Stimulated activated CD8-positive, alpha-beta memory T cell treated with anti-CD3 and anti-CD28 coated beads, Interleukin-15, amount 100 ng/mL, for 1 hour (primary cell): ENCODE data around the gene SLC41A3.
"Not testable (repeated sequence)": the region's sequence is repeated elsewhere in the genome, so short reads cannot be mapped to it uniquely, and the experiment has no call there.

Source experiments
- DNase-seq: peaks from one replicate; pipeline ENCODE4 v3.0.0-alpha.2; 2020; ENCODE audit warnings: low read depth

SLC41A3 gene

DNA sequence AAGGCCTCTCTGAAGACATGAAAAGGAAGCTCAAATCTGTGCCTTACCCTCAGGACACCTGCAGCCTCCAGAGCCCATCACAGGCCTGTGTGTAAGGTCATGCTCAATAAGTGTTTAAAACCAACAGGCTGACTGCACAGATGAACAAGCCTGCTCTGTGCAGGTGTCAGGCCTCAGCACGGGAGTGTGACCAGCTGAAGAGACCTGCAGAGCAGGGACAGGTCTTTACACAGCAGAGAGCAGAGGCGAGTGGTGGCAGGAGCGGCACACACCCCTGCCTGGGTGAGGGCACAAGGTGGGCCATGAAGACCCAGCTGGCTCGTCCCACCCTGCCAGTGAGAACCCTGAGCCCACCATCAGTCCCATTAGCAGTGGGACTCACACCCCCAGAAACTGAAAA, 58.1 kb downstream of the SLC41A3 start:
- no peak for DNase-seq

DNA sequence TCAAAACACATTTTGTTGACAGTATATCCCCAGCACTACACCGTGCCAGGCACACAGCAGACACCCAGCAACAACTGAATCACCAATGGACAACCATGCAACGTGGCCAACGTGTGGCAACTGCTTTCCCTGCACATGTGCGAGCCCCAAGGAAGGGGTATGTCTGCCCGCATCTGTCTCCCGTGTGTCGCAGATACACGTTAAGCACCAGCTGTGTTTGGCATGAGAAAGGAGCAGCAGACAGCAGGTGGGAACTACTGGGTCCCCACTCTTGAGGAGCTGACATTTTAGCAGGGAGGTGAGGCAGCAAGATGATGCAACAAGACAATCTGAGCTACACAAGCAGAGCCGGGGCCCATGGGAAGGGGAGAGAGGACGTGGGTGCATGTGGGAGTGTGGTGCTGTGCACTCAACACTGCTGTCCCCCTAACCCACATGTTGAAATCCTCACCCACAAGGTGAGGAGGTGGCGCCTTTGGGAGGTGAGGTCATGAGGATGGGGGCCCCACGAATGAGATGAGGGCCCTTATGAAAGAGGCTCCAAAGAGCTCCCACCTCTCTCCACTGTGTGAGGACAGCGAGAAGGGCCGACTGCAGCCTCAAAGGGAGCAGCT, 58.7 kb downstream of the SLC41A3 start:
- DNase-seq = no peak

DNA sequence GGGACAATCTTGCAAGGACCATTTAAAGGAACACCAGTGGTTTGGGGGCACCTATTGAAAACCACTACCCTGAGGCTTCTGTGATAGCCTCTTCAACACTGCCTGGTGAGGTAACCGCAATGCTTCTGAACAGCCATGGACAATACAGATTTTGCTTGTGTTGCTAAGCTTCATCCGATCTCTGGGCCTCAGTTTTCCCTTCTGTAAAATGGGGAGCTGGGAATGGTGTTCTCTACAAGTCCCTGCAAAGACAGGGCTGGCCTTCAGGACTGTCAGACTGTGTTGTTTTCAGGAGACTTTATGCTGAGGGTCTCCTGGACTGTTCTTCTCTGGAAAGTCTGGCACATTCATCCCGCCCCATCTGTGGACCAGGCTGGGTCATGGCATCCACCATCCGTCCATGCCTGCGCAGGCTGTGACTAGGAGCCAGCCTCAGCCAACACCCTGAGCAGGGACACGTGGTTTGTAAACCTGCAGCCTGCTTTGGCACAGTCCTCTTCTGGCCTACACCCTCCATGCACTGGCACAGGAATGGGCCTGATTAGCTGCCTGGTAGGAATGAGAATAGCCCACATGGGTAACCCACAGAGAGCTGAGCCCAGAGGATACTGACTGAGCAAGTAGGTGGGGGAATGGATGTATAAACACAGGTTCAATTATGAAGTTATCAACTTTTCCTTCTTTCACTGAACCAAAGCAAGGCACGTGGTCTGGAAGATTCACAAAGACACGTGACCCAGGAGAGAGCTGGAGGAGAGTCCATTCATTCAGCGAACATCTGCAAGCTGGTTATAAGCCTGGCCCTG, 59.7 kb downstream of the SLC41A3 start:
- no peak for DNase-seq

DNA sequence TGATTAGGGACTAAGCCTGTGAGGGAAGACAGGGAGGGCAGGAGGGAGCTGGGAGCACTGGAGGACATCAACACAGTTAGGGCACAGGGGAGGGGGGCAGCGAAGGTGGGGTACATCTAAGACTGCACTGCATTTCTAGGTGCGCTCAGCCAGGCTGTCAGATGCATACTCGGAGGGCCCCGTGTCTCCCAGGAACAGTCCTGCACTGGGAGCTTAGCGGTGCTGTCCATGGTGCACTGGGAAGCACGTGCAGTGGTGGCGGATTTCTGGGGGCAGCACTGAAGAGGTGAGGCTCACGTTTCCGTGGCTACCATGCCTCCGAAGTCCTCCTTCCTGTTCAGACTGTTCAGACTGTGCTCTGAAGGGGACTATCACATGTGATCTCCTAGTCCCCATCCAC, 60.5 kb downstream of the SLC41A3 start:
- DNase-seq = no peak

DNA sequence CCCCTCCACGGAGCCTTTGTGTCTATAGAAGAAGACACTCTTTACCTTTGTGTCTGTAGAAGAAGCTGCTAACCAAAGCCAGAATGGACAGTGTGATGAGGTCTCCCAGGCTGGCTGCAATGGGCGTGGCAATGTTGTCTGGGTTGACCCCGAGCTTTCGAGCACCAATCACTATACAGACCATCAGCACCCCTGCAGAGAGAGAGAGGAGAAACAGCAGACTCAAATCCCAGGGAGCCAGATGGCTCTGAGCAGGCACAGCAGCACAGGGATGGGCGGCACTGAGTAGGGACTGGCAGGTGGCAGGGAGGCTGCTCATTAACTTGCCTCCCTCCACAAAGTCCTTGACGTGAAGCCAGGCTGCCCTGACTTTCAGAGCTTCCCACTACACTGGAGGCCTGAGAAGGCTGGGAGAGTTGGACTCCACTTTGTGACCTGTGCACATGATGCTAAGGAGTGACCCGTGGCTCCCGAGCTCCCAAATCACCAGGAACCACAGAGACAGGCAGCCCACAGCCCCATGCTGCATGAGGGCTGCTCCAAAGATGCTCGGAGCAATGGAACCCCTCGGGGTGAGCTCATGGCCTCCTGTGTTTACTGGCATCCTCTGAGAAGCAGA, 61.1 kb downstream of the SLC41A3 start:
- DNase-seq = no peak

DNA sequence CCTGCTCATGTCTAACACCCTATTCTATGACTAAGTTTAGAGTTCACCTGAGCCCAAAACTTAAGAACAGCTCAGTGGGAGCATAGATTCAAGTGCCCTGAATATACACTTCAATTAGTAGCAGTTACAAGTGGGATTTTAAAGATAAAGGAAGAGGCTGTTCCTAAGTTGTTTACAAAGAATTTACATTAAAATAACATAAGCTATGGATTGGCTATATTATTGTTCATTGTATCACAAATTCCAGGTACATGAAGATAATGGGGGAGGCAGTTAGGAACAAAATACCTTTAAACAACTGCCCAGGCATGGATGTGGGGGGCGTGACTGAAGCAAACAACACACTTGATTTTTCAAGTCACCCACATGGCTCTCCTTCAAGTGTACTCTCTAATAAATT, 62.2 kb downstream of the SLC41A3 start:
- no peak for DNase-seq

DNA sequence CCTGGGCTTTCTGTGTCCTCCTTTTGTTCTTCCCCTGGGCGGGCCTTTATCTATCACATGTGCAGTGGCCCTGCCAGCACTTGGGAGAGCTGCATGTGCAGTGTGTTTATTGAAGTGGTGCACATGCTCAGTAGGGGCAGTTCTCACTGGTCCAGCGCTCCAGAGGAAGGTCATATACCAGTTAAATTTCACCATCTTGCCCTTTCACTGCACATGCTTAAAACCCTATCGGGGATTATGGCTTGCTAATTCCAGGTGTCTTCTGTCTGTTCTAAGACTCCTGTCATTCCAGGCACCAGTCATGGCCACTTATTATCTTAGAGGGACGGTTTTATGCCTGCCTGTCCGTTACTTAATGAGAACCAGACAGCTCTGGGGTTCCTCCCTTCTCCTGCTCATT, 62.7 kb downstream of the SLC41A3 start:
- DNase-seq = no peak

DNA sequence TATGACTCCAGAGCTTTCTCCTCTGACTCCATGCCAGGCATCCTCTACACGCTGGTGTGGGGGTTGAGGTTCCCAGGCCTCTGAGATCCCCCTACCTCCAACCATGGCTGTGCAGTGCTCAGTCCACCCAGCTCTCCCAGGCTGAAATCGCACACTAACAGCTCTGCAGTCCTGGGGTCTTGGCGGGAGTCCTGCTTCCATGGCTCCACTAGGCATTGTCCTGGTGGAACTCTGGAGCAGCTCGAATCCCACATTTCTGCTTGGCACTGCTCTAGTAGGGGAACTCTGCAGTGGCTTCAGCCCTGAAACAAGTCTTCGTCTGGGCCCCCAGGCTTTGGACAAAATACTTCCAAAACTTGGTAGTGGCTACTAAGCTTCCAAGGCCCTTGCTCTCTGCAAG, 64.2 kb downstream of the SLC41A3 start:
- no peak for DNase-seq

DNA sequence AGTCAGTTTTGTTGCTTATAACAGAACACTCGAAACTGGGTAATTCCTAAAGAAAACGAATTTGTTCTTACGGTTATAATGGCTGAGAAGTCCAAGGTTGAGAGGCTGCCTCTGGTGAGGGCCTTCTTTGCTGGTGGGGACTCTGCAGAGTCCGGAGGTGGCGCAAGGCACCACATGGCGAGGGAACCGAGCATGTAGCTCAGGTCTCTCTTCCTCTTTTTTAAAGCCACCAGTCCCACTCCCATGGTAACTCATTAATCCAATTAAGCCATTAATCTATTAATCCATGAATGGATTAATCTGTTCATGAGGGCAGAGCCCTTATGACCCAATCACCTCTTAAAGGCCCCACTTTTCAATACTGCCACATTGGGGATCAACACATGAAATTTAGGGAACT, 64.9 kb downstream of the SLC41A3 start:
- no peak for DNase-seq

DNA sequence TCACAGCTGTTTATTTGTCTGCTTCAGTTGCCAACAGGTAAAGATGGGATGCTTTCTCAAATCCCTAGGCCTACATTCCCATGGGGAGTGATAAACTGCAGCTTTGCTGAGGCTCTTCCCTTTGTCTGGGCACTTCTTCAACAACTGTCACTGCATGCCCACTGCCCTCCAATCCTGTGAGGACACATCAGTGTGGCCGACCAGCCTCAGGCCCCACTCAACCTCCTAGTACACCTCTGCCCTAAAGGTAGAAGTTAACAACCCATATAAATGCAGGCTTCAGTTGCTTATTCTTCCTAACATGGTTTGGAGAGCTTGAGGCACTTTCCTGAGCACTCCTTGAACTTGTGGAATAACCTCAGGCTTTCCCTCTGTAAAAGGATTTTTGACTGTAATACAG, 65.4 kb downstream of the SLC41A3 start:
- no peak for DNase-seq

DNA sequence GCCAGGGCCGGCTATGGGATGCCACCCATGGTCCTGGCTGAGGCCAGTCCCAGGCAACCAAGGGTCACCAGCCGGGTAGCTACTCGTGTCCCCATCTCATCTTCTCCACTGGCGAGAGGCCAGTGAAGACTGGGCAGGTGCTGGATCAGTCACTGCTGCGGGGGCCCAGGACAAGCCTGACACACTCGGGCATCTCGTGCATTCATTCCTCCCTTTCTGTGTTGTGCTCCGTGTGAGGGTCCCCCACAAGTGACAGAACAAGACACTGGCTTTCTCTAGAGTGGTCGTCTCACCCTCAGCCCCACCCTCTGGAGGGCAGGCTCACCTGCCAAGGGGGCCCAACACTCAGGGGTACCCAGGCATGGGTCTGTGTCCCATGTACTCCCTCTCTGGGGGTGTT, 66.6 kb downstream of the SLC41A3 start:
- no peak for DNase-seq

DNA sequence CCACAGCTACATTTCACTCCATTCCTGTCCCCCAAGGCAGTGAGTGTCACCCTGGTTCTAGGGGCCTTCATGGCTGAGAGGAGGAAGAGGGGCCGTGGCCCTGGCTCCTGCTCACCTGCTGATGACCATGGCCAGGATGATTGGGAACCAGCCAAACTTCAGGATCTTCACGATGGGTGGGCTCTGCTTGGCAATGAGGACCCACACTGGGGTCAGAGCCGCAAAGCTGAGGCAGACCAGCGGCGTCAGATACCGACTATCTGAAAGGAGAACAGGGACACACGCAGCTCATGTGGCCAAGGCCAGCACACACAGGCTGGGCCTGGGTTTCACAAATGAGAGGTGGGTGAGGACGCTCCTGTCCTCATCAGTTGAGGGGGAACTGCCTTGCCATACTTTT, 67.3 kb downstream of the SLC41A3 start:
- DNase-seq = no peak

DNA sequence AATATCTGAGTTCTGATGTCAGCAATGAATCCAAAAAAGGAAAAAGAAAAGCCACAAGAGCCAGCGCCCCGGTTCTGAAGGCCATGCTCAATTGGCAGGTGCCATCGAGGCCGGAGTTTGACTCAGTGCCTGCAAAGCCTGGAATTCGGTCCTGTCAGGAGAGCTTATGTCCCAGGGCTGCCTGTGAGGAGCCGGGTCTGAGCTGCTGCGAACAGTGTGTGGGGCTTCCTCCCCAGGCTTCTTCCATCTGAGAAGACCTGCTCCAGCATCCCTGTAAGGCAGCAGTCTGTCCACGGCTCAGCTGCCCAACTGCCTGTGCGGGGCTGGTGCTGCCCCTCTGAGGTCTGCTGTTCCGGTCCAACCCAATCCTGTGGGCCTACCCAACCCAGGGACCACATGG, 68.8 kb downstream of the SLC41A3 start:
- DNase-seq = no peak

DNA sequence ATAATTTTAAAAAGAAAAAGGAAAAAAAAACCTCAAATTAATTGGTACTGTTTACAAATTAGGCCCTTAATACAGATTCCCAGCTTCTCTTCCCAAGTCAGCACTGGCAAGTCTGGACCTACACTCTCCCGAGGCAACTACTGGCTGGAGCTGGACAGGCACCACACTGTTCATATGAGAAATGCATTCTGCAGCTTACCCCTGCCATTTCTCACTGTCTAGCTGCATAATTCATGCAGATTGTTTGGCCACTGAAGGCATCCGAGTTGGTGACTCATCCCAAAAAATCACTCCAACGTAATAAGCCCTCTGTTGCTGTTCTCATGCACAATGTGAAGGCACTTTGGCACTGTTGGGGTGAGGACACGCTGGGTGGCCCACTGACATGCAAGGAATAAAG, 69.7 kb downstream of the SLC41A3 start:
- no peak for DNase-seq

DNA sequence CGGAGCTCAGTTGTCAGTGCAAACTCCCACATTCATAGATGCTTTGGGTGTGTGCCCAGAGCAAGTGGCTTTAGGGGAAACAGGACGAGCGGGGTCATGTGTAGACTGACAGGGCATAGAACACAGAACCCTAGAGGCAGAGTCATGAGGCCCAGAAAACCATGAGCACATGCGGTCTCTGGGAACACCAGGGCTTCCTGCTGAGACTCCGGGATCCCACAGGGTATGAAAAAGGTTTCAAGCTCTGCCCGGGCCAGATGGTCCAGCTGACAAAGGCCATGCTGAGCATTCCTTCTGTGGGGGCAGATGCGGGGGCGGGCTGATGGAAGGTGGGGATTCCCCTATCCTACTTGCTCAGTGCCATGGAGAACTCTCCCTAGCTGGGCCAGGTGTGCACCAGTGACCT, 70.2 kb downstream of the SLC41A3 start:
- DNase-seq = no peak

DNA sequence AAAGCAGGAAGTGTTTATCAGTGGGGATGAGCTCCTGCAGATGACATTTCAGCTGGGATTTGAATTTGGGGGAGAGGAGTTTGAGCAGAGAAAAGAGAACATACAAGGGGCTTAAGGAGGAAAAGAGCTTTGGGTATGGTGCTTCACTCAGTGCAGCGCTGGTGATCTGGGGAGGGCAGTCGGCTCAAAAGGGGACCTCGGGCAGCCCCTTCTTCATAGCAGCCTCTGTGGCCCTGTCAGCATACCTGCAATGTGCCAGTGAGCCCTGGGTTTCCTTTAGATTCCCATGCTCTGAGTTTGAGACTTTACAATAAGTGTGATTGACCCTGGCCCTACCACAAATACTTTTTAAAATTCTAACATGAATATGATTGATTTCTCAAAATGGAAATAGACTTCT, 74.7 kb downstream of the SLC41A3 start:
- no peak for DNase-seq

DNA sequence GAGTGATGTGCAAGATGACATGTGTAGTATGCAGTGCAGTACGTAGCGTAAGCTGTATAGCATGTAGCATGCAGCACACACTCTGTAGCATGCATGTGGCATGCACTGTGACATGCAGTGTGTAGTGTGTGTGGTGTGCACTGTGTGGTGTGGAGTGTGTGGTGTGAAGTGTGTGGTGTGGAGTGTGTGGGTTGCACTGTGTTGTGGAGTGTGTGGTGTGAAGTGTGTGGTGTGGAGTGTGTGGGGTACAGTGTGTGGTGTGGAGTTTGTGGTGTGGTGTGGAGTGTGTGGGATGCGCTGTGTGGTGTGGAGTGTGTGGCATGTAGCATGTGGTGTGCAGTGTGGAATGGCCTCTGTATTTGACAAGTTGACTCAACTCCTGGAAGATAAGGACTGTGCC, 75.7 kb downstream of the SLC41A3 start:
- no peak for DNase-seq

DNA sequence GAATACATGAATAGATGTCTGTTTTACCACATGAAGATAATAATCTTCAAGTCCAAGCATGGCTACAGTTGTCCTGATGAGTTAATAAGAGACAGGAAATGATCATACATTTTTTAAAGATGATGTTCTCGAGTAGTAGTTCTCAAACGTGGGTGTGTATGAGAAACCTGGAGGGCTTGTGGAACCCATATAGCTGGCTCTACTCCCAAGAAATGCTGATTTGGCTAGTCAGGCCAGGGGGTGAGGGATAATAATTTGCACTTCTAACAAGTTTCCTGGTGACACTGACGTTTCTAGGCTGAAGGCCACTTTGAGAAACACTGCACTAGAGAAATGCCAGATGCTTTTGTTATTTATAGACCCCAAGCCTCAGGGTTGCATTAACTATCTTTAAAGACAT, 78.0 kb downstream of the SLC41A3 start:
- no peak for DNase-seq

DNA sequence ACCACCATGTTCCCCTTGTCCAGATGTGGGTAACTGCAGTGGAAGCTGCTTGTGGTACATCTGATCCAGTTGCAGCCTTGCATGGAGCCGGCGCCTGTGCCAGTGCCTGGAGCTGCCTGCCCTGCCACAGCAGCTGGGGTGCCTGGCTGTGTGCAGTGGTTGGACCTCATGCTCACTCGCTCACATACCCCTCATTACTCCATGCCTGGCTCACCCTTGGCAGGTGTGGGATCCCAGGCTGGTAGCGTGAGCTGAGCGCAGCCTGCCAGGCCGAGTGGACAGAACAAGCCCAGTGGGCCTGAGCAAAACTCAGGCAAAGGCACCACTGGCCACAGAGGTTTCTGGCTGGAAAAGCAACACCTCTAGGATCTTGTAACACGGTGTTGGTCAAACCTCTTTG, 79.2 kb downstream of the SLC41A3 start:
- DNase-seq = no peak

DNA sequence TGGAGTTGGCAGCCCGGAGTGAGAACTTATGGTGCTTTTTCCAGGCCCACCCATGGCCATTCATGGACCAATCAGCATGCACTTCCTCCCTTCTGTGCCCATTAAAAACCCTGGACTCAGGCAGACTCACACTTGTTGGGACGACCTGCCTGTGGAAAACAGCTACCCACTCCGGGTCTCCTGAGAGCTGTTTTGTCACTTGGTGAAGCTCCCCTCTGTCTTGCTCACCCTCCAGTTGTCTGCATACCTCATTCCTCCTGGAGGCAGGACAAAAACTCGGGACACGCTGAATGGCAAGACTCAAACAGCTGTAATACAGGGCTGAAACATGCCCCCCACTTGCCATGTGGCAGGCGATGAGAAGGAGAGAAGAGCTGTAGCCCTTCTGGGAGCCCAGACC, 79.7 kb downstream of the SLC41A3 start:
- DNase-seq = no peak

DNA sequence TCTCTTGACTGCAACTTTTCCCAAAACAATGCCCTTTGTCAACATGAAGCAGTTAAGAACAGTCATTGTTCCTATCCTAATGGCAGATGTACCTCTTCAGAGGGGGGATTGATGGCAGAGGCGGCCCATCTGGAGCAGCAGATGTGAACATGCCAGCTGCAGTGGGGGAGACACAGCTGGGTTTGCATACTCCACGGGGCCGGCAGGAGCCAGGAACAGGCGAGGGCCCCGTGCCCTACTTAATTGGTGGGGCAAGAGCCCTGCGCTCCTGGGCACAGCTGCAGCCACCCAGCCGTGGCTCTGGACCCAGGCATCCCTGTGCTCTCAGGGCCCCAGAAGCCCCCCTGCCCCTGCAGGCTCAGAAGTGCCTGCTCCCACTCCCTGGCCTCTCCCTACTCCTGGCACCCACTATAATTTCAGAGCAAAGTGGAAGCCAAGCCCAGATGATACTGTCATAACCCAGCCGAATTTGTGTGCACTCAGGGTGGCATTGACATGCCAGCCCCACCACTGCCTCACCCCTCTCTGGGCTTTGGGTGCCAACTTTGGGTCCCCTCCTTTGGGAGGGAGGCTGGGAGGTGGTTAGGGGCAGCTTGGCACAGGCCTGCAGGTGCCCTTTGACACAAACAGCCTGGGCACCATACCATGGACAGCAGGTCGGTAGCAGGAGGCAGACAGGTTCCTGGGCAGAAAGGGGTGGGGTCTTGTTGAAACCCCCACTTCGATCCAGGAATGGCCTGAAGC, 80.3 kb downstream of the SLC41A3 start:
- DNase-seq = no peak

DNA sequence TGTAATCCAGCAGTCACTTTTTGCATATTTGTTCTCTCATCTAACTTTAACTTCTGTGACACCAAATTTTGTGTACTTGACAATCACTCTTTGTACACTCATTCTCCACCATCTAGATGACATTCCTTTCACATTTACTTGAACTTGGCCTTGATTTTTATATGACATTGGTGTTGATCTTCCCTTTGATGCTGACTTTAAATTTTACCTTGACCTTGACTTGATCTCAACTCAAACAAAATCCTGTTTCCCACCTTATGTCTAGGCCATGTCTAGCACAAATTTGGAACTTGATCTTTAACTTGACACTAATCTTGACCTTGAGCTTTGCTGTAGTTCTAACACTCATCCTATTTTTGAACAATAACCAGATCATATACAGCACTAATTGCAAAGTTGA, 81.7 kb downstream of the SLC41A3 start:
- DNase-seq = no peak

DNA sequence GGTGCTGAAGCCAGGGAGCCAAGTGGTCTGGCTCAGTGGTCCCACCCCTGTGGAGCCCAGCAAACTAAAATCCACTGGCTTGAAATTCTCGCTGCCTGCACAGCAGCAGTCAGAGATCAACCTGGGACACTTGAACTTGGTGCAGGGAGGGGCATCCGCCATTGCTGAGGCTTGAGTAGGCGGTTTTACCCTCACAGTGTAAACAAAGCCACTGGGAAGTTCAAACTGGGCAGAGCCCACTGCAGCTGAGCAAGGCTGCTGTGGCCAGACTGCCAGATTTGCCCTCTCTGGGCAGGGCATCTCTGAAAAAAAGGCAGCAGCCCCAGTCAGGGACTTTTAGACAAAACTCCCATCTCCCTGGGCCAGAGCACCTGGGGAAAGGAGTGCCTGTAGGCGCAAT, 87.2 kb downstream of the SLC41A3 start:
- DNase-seq = not testable (repeated sequence)
